CD4-positive, alpha-beta memory T cell (primary cell): ENCODE measurements around the gene PXMP4. TPM values are rescaled to one million over a fixed set of nuclear protein-coding genes. Genes with fewer than 3 reads are reported as not detected.

Source experiments
- CTCF ChIA-PET: fragments of 350-600 bp; sonication (Branson Sonifier 250); formaldehyde crosslinking; loops from one replicate; lab custom pipeline; 2021; ENCODE audit warnings: inconsistent platforms; ENCODE audit not compliant: partially characterized antibody; lab: Charles Lee
- POLR2A ChIA-PET: fragments of 350-600 bp; sonication (Branson Sonifier 250); formaldehyde crosslinking; loops from one replicate; lab custom pipeline; 2021; ENCODE audit not compliant: partially characterized antibody; lab: Charles Lee
- DNase-seq, 5 donors: peaks; one replicate each; pipeline versions ENCODE4 v3.0.0 to v3.0.0-alpha.2; 2020 to 2022; ENCODE audit warnings: mixed read lengths in 1 of 5
- H3K27ac ChIP-seq: one replicate; pipeline ENCODE4 v1.7.0; 2013; ENCODE audit warnings: low read depth, low read length
- H3K27me3 ChIP-seq: 2 replicates; pipeline ENCODE4 v1.7.0; 2013; ENCODE audit warnings: mild to moderate bottlenecking, low read length, moderate library complexity; ENCODE audit not compliant: insufficient read depth
- H3K36me3 ChIP-seq: 2 replicates; pipeline ENCODE4 v1.7.0; 2013; ENCODE audit warnings: mild to moderate bottlenecking, low read length, moderate library complexity; ENCODE audit not compliant: insufficient read depth
- H3K4me1 ChIP-seq: 2 replicates; pipeline ENCODE4 v1.7.0; 2013; ENCODE audit warnings: mild to moderate bottlenecking, low read length, moderate library complexity; ENCODE audit not compliant: insufficient read depth
- H3K4me3 ChIP-seq, 2 donors: one replicate each; pipeline ENCODE4 v1.7.0; 2013; ENCODE audit warnings: low read length in 2 of 2, mild to moderate bottlenecking in 1 of 2
- H3K9me3 ChIP-seq, 2 donors: one replicate each; pipeline ENCODE4 v1.7.0; 2013; ENCODE audit warnings: low read length in 2 of 2, control low read depth in 1 of 2; ENCODE audit not compliant: control insufficient read depth in 1 of 2
- H3K27ac Mint-ChIP-seq, 7 donors: one replicate each; pipeline ENCODE4 v1.8.0; 2020 to 2021; ENCODE audit warnings: mixed read lengths in 7 of 7, mild to moderate bottlenecking in 6 of 7, inconsistent platforms in 3 of 7, moderate library complexity in 3 of 7
- H3K27me3 Mint-ChIP-seq, 2 donors: one replicate each; pipeline ENCODE4 v1.8.0; 2020 to 2021; ENCODE audit warnings: mixed read lengths in 2 of 2
- H3K36me3 Mint-ChIP-seq, 2 donors: one replicate each; pipeline ENCODE4 v1.8.0; 2020 to 2021; ENCODE audit warnings: mixed read lengths in 2 of 2, inconsistent platforms in 1 of 2, mild to moderate bottlenecking in 1 of 2
- H3K4me1 Mint-ChIP-seq, 4 donors: one replicate each; pipeline ENCODE4 v1.8.0; 2020 to 2021; ENCODE audit warnings: mixed read lengths in 4 of 4, mild to moderate bottlenecking in 1 of 4
- H3K4me3 Mint-ChIP-seq, 8 donors: one replicate each; pipeline ENCODE4 v1.8.0; 2020 to 2021; ENCODE audit warnings: mixed read lengths in 8 of 8, mild to moderate bottlenecking in 7 of 8, moderate library complexity in 6 of 8, inconsistent platforms in 3 of 8
- H3K9me3 Mint-ChIP-seq, 8 donors: one replicate each; pipeline ENCODE4 v1.8.0; 2020 to 2021; ENCODE audit warnings: mixed read lengths in 8 of 8, mild to moderate bottlenecking in 5 of 8, inconsistent platforms in 3 of 8, moderate library complexity in 1 of 8
- intact Hi-C: fragments of 100-400 bp; cut with micrococcal nuclease; formaldehyde crosslinking; loops from one replicate; pipeline ENCODE4 v1.15.1; 2023
- polyA plus RNA-seq, 2 donors: library from polyadenylated mRNA; unstranded; fragments of 300-500 nt; fragmentation: Illumina TruSeq; gene quantifications; one replicate each; pipeline ENCODE4 v1.2.3, GENCODE V29; 2021
- total RNA-seq, 2 experiments: library from RNA; stranded (reverse); gene quantifications; one replicate each; pipeline ENCODE4 v1.2.3, GENCODE V29; 2021

PXMP4 gene
- total and polyA plus RNA-seq, 4 experiments from 2014 or later, result 6.3 to 16.4 (median 16.0) TPM

DNA sequence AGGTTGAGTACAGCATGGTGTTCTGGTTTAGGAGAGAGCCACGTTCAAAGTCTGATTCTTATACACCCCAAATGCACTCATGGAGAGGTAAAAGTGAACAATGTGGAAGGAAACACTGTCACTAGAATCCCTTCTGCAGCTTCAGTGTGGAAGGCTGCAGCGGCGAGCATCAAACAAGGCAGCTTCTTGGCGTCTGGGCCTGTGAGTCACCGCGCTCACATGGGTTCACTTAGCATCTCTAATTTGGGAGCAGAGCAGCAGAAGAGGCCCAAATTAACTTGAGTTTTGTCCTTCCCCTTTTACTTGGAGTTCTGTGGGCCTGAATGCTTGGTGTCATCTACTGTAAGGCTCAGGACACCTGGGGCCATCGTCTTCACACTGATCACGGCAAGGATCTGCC lies 23.0 kb downstream of the PXMP4 start:
- ChIA-PET CTCF (no interaction called here), POLR2A (interaction anchor here (1.1 to 1.2 kb wide), 2 partner anchors 23 to 36 kb away, joined by 3 read pairs; partner anchors contain the start of gene PXMP4)
- Mint-ChIP-seq H3K4me1 (no peaks in the 10 kb centered on the region), H3K27ac (no peak overlapping the region), H3K27me3 (no peaks in the 10 kb centered on the region), H3K4me3 (no peak overlapping the region), H3K9me3 (peaks cover 0 to 4% (median 0%) of the 10 kb centered on the region in 8 donors), H3K36me3 (no peaks in the 10 kb centered on the region)
- Histone ChIP-seq H3K4me3 (no peak overlapping the region), H3K9me3 (no peaks in the 10 kb centered on the region), H3K4me1 (no peaks in the 10 kb centered on the region), H3K36me3 (no peaks in the 10 kb centered on the region), H3K27me3 (no peaks in the 10 kb centered on the region), H3K27ac (no peak overlapping the region)
- no peak for DNase-seq
- intact Hi-C loops, result no loop called here

DNA sequence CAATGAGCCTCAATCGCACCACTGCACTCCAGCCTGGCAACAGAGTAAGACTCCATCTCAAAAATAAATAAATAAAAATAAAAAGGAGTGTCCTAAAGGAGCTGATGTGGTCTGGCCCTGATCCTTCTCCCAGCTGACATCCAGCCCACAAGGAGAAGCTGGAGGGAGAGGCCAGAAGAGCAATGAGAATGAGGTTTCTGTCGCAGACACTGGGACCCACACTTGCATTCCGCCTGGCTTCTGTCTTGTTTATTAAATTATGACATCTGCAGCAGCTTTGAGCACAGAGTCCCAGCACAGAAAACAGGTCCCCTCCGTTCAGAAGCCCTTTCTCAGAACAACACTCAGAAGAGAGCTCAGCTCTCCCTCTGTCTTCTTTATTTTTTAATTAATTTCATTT lies 23.7 kb downstream of the PXMP4 start:
- no peak overlapping the region for H3K27ac Mint-ChIP-seq
- no peaks in the 10 kb centered on the region for H3K36me3 Mint-ChIP-seq
- CTCF ChIA-PET, result no interaction called here
- Histone ChIP-seq H3K27ac (no peak overlapping the region), H3K27me3 (no peaks in the 10 kb centered on the region), H3K9me3 (no peaks in the 10 kb centered on the region), H3K36me3 (no peaks in the 10 kb centered on the region), H3K4me3 (no peak overlapping the region), H3K4me1 (no peaks in the 10 kb centered on the region)
- peaks cover 0 to 4% (median 0%) of the 10 kb centered on the region in 8 donors for H3K9me3 Mint-ChIP-seq
- H3K4me1 Mint-ChIP-seq, result peaks cover 0 to under 1% (median 0%) of the 10 kb centered on the region in 4 donors
- no peaks in the 10 kb centered on the region for H3K27me3 Mint-ChIP-seq
- H3K4me3 Mint-ChIP-seq, result no peak overlapping the region
- POLR2A ChIA-PET, result interaction anchor here (1.1 to 1.2 kb wide), 2 partner anchors 24 to 36 kb away, joined by 3 read pairs; partner anchors contain the start of gene PXMP4
- no peak for DNase-seq
- intact Hi-C loops, result no loop called here

DNA sequence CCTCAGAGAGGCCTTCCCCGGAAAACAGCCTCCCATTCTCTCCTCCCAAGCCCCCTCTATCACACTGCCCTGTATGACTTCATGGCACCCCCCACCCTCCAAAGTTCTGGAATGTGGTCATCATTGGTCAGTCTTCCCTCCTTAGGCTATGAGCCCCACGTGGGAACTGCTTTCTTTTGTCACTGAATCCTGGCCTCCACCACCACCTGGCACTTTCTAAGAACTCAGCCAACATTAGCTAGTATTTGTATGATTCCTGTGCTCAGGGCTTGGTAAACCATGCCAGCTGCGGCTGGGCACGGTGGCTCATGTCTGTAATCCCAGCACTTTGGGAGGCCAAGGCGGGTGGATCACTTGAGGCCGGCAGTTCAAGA lies 25.5 kb downstream of the PXMP4 start:
- ChIA-PET POLR2A (interaction anchor here (1.0 kb wide), 1 partner anchor 25 kb away, joined by 5 read pairs; the partner anchor contains the start of gene PXMP4), CTCF (no interaction called here)
- Mint-ChIP-seq H3K4me1 (peaks cover 6 to 11% (median 8%) of the 10 kb centered on the region in 4 donors), H3K36me3 (no peaks in the 10 kb centered on the region), H3K27ac (peak overlapping the region in 2 of 7 donors; percentile 6 to 46), H3K9me3 (peaks cover 0 to 4% (median 0%) of the 10 kb centered on the region in 8 donors), H3K4me3 (no peak overlapping the region), H3K27me3 (no peaks in the 10 kb centered on the region)
- intact Hi-C loops, result no loop called here
- H3K27me3 ChIP-seq, result no peaks in the 10 kb centered on the region
- no peak overlapping the region for H3K4me3 ChIP-seq
- no peaks in the 10 kb centered on the region for H3K36me3 ChIP-seq
- no peaks in the 10 kb centered on the region for H3K9me3 ChIP-seq
- peaks cover 9% of the 10 kb centered on the region for H3K4me1 ChIP-seq
- H3K27ac ChIP-seq, result no peak overlapping the region
- DNase-seq, result no peak

DNA sequence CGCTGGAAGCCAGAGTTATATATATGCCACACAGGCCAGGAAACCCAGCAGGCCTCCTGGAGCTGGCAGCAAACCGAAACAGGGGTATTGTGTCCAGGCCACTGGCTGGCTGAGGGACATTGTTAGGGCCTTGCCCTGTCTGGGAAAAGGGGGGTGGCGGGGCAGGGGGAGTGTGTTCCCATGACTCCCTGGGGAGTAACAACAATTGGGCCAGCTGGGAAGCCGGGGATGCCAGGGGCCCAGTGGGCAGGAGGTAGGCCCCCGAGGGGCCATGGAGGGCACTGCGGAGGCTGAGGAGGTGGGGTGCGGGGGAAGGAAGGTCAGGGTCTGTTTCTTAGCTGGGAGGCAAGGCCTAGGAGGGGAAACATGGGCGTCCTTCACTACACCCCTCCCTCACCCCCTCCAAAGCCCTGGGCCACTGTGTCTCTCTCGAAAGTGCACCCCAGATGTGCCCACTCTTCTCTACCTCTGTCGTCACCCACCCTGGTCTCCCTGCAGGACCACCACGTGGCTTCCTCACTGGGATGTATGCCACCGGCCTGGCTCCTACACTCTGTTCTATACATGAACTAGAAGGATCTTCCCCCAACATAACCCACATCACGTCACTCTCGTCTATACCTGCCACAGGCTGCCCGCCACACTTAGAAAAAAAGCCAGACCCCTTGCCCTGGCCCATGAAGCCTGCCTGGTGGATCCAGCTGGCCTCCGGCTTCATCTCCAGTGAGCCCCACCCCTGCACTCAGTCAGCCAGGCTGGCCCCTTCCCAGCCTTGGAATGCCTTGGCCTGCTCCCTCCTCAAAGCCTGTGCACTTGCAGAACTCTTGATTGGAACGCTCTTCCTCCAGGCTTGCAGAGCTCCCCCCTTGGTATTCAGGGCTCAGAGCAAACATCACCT lies 26.1 kb downstream of the PXMP4 start:
- peaks cover 15% of the 10 kb centered on the region for H3K4me1 ChIP-seq
- ChIA-PET CTCF (no interaction called here), POLR2A (interaction anchor here (1.0 kb wide), 1 partner anchor 26 kb away, joined by 5 read pairs; the partner anchor contains the start of gene PXMP4)
- Mint-ChIP-seq H3K4me1 (peaks cover 8 to 18% (median 13%) of the 10 kb centered on the region in 4 donors), H3K27me3 (no peaks in the 10 kb centered on the region), H3K4me3 (no peak overlapping the region), H3K36me3 (no peaks in the 10 kb centered on the region), H3K27ac (peak overlapping the region in 3 of 7 donors; percentile 6 to 71 (median 46)), H3K9me3 (peaks cover 0 to 4% (median 0%) of the 10 kb centered on the region in 8 donors)
- no peaks in the 10 kb centered on the region for H3K9me3 ChIP-seq
- H3K4me3 ChIP-seq, result no peak overlapping the region
- no peaks in the 10 kb centered on the region for H3K27me3 ChIP-seq
- no peak for DNase-seq
- H3K36me3 ChIP-seq, result no peaks in the 10 kb centered on the region
- no peak overlapping the region for H3K27ac ChIP-seq
- intact Hi-C loops, result no loop called here

DNA sequence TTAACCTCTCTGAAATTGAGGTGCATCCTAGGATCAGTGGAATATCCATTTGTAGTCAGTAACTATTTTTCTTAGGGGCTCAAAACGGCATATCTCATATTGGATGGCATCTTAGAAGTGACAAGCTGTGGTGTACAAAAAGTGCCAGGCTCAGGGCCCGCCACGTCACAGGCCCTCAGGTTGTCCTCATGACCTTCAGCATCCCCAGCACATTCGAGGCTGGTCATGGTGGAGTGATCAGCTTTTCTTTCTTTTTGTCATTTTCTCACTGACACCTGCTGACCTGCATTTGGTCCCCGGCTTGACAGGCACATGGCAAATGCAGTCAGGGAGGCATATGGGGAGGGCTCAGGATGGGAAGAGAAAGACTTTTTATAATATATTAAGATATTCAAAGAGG lies 26.8 kb downstream of the PXMP4 start:
- Mint-ChIP-seq H3K36me3 (no peaks in the 10 kb centered on the region), H3K27ac (no peak overlapping the region), H3K27me3 (no peaks in the 10 kb centered on the region), H3K4me1 (peaks cover 10 to 25% (median 19%) of the 10 kb centered on the region in 4 donors), H3K4me3 (no peak overlapping the region), H3K9me3 (peaks cover 0 to 4% (median 0%) of the 10 kb centered on the region in 8 donors)
- intact Hi-C loops, result no loop called here
- DNase-seq, result no peak
- CTCF ChIA-PET, result no interaction called here
- POLR2A ChIA-PET, result interaction anchor here (1.1 kb wide), 1 partner anchor 14 kb away, joined by 4 read pairs; no protein-coding TSS in a partner anchor
- no peaks in the 10 kb centered on the region for H3K9me3 ChIP-seq
- no peak overlapping the region for H3K27ac ChIP-seq
- H3K4me1 ChIP-seq, result peaks cover 20% of the 10 kb centered on the region
- H3K36me3 ChIP-seq, result no peaks in the 10 kb centered on the region
- H3K4me3 ChIP-seq, result no peak overlapping the region
- H3K27me3 ChIP-seq, result no peaks in the 10 kb centered on the region

DNA sequence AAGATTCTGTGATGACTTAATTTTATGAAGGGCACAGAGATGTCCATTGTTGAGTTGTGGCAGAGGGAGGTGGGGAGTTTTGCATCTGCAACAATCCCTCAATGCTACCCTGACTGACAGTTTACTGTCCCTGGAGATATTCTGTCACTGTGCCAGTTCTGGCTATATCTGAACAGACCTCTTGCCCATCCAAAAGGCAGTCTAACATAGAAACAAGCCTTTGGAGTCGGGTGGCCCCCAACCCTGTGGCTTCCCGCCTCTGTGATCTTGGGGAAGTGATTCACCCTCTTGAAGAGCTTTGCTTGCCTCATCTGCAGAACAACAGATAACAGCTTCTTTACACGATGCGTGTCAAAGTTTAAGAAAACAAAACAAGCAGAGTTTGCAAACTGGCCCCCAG lies 30.1 kb downstream of the PXMP4 start:
- CTCF ChIA-PET, result interaction anchor here (2.8 kb wide), 1 partner anchor 22 kb away, joined by 11 read pairs; no protein-coding TSS in a partner anchor
- H3K27me3 Mint-ChIP-seq, result no peaks in the 10 kb centered on the region
- peak overlapping the region; percentile 70 to 90 (median 86) for H3K27ac Mint-ChIP-seq
- peak overlapping the region in 7 of 8 donors; percentile 58 to 83 (median 70) for H3K4me3 Mint-ChIP-seq
- Histone ChIP-seq H3K4me1 (peaks cover 32% of the 10 kb centered on the region), H3K27ac (no peak overlapping the region), H3K4me3 (no peak overlapping the region), H3K9me3 (no peaks in the 10 kb centered on the region), H3K36me3 (no peaks in the 10 kb centered on the region), H3K27me3 (no peaks in the 10 kb centered on the region)
- no peaks in the 10 kb centered on the region for H3K36me3 Mint-ChIP-seq
- POLR2A ChIA-PET, result interaction anchor here (0.7 to 4.3 kb wide), 8 partner anchors 11 to 980 kb away, joined by 3 to 21 read pairs (median 8); partner anchors contain the start of genes PXMP4 and ZNF341
- H3K4me1 Mint-ChIP-seq, result peaks cover 20 to 47% (median 34%) of the 10 kb centered on the region in 4 donors
- peak in 4 of 5 donors; percentile 14 to 80 (median 26) for DNase-seq
- intact Hi-C loops, result no loop called here
- no peaks in the 10 kb centered on the region for H3K9me3 Mint-ChIP-seq

DNA sequence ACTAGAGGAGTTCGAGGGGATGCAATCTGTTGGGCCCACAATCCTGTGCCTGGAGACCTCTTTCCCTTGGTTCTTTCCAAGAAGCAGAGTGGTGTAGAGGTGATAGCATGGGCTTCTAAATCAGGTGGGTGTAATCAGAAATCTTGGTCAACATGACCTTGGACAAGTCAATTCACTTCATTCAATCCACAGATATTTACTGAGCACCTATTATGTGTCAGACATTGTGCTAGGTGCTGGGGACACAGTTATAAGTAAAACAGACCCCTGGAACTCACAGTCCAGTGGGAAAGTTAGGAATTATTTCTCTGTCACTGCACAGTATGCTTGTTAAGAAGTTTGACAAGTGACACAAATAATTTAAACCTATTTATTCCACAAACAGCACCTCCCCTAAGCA lies 30.6 kb downstream of the PXMP4 start:
- no peaks in the 10 kb centered on the region for H3K9me3 ChIP-seq
- Mint-ChIP-seq H3K4me1 (peaks cover 22 to 52% (median 36%) of the 10 kb centered on the region in 4 donors), H3K27ac (peak overlapping the region; percentile 79 to 90 (median 86)), H3K4me3 (peak overlapping the region in 6 of 8 donors; percentile 58 to 83 (median 70)), H3K27me3 (no peaks in the 10 kb centered on the region), H3K36me3 (no peaks in the 10 kb centered on the region), H3K9me3 (no peaks in the 10 kb centered on the region)
- POLR2A ChIA-PET, result interaction anchor here (0.9 to 4.3 kb wide), 8 partner anchors 10 to 43 kb away, joined by 3 to 21 read pairs (median 8); partner anchors contain the start of genes PXMP4 and ZNF341
- no peak overlapping the region for H3K27ac ChIP-seq
- H3K4me1 ChIP-seq, result peaks cover 37% of the 10 kb centered on the region
- intact Hi-C loops, result no loop called here
- DNase-seq, result no peak
- no peak overlapping the region for H3K4me3 ChIP-seq
- H3K27me3 ChIP-seq, result no peaks in the 10 kb centered on the region
- CTCF ChIA-PET, result interaction anchor here (2.8 kb wide), 1 partner anchor 21 kb away, joined by 11 read pairs; no protein-coding TSS in a partner anchor
- H3K36me3 ChIP-seq, result no peaks in the 10 kb centered on the region
